Measurements from ENCODE around the gene SUPT4H1.
A peak's percentile ranks its signal among the peaks of the same experiment; 100 is the strongest.

The SUPT4H1 gene

GRCh38 chr17:58352596-58353388 lies 791 bp upstream of the SUPT4H1 start:
- DNase-seq (ENCODE audit: low read depth): peak; percentile 28
- peak overlapping the region; percentile 100 for H3K4me3 ChIP-seq (ENCODE audit: control insufficient read depth, low read depth, low read length)
- TF ChIP-seq CTCF (conservative IDR thresholded peaks at IDR 0.05; ENCODE audit: control insufficient read depth, insufficient read depth, low read depth, low read length): no peak

- peak overlapping the region; percentile 100 for H3K4me3 ChIP-seq (ENCODE audit: control insufficient read depth, low read depth, low read length)
- TF ChIP-seq CTCF (conservative IDR thresholded peaks at IDR 0.05; ENCODE audit: control insufficient read depth, insufficient read depth, low read depth, low read length): no peak
Observed at GRCh38 chr17:58351182-58351581, 819 bp downstream of the SUPT4H1 start.

GRCh38 chr17:58348038-58348437 lies 4.0 kb downstream of the SUPT4H1 start:
- TF ChIP-seq CTCF (conservative IDR thresholded peaks at IDR 0.05; ENCODE audit: control insufficient read depth, insufficient read depth, low read depth, low read length): no peak
- H3K4me3 ChIP-seq (ENCODE audit: control insufficient read depth, low read depth, low read length): no peak overlapping the region
- no peak for DNase-seq (ENCODE audit: low read depth)

More at GRCh38 chr17:58351182-58351581, 819 bp downstream of the SUPT4H1 start:
- no peak for DNase-seq (ENCODE audit: low read depth)

GRCh38 chr17:58345500-58345899 lies 6.5 kb downstream of the SUPT4H1 start:
- TF ChIP-seq CTCF (conservative IDR thresholded peaks at IDR 0.05; ENCODE audit: control insufficient read depth, insufficient read depth, low read depth, low read length): no peak
- no peak for DNase-seq (ENCODE audit: low read depth)
- H3K4me3 ChIP-seq (ENCODE audit: control insufficient read depth, low read depth, low read length): no peak overlapping the region

- TF ChIP-seq CTCF (conservative IDR thresholded peaks at IDR 0.05; ENCODE audit: control insufficient read depth, insufficient read depth, low read depth, low read length): no peak
- no peak overlapping the region for H3K4me3 ChIP-seq (ENCODE audit: control insufficient read depth, low read depth, low read length)
- DNase-seq (ENCODE audit: low read depth): no peak
Observed at GRCh38 chr17:58344791-58345157, 7.2 kb downstream of the SUPT4H1 start.

- no peak for DNase-seq (ENCODE audit: low read depth)
- no peak overlapping the region for H3K4me3 ChIP-seq (ENCODE audit: control insufficient read depth, low read depth, low read length)
- no peak for TF ChIP-seq CTCF (conservative IDR thresholded peaks at IDR 0.05; ENCODE audit: control insufficient read depth, insufficient read depth, low read depth, low read length)
Observed at GRCh38 chr17:58344047-58344790, 7.8 kb downstream of the SUPT4H1 start.

All from fibroblast of mammary gland (primary cell).